HL-60 (cell line): ENCODE measurements around the gene ELAVL3.

Experiments used
- CTCF ChIP-seq: IDR thresholded peaks from one replicate; pipeline ENCODE4 v1.5.1; 2011; ENCODE audit warnings: low read length, control low read depth, inconsistent platforms; ENCODE audit not compliant: insufficient read depth
- POLR2AphosphoS5 ChIP-seq: IDR thresholded peaks from 2 replicates; pipeline ENCODE4 v1.6.1; 2012; ENCODE audit warnings: low read depth

- TF ChIP-seq CTCF, result no peak
- TF ChIP-seq POLR2AphosphoS5, result no peak
These were observed 66.3 kb downstream of the ELAVL3 start for GRCh38 chr19:11414544-11414943.
